Mesenchymal stem cell (in vitro differentiated cells and primary cell): ENCODE data around the gene PTPRN2.

Experiments
- DNase-seq: peaks from one replicate; pipeline ENCODE4 v3.0.0-alpha.2; 2013
- H2AFZ ChIP-seq: one replicate; pipeline ENCODE4 v1.6.1; 2013; ENCODE audit warnings: low read depth, mild to moderate bottlenecking, control low read depth, inconsistent platforms, low read length, moderate library complexity
- H2AK5ac ChIP-seq: 2 replicates; pipeline ENCODE4 v1.6.1; 2013; ENCODE audit warnings: low read length, moderate library complexity, mild to moderate bottlenecking, inconsistent platforms; ENCODE audit not compliant: severe bottlenecking
- H2BK120ac ChIP-seq: one replicate; pipeline ENCODE4 v1.6.1; 2013; ENCODE audit warnings: low read depth, mild to moderate bottlenecking, inconsistent platforms, low read length, moderate library complexity
- H2BK12ac ChIP-seq, 2 experiments: one replicate each; pipeline ENCODE4 v1.6.1; 2013; ENCODE audit warnings: inconsistent platforms in 2 of 2, low read length in 2 of 2, mild to moderate bottlenecking in 2 of 2, moderate library complexity in 2 of 2, control low read depth in 1 of 2
- H2BK15ac ChIP-seq: one replicate; pipeline ENCODE4 v1.6.1; 2013; ENCODE audit warnings: mild to moderate bottlenecking, low read depth, inconsistent platforms; ENCODE audit not compliant: poor library complexity, severe bottlenecking
- H2BK5ac ChIP-seq: 2 replicates; pipeline ENCODE4 v1.6.1; 2013; ENCODE audit warnings: low read depth, mild to moderate bottlenecking, low read length, control low read depth, inconsistent platforms; ENCODE audit not compliant: poor library complexity, severe bottlenecking
- H3K14ac ChIP-seq, 2 experiments: one replicate each; pipeline ENCODE4 v1.6.1; 2013; ENCODE audit warnings: inconsistent platforms in 2 of 2, low read length in 2 of 2, control low read depth in 1 of 2, mild to moderate bottlenecking in 1 of 2, moderate library complexity in 1 of 2
- H3K18ac ChIP-seq, 2 experiments: one replicate each; pipeline ENCODE4 v1.6.1; 2013; ENCODE audit warnings: inconsistent platforms in 2 of 2, low read length in 2 of 2, control low read depth in 1 of 2, low read depth in 1 of 2, mild to moderate bottlenecking in 1 of 2
- H3K23ac ChIP-seq, 2 experiments: one replicate each; pipeline ENCODE4 v1.6.1; 2013; ENCODE audit warnings: inconsistent platforms in 2 of 2, low read length in 2 of 2, mild to moderate bottlenecking in 2 of 2, moderate library complexity in 2 of 2, control low read depth in 1 of 2
- H3K27ac ChIP-seq: 2 replicates; pipeline ENCODE4 v1.5.1; 2013; ENCODE audit warnings: mild to moderate bottlenecking, moderate library complexity, low read length, control low read depth, inconsistent platforms; ENCODE audit not compliant: poor library complexity, severe bottlenecking
- H3K27me3 ChIP-seq, 2 experiments: 2 replicates each; pipeline versions ENCODE4 v1.6.1 to v1.7.0; 2013; ENCODE audit warnings: low read length in 2 of 2, mild to moderate bottlenecking in 2 of 2, moderate library complexity in 2 of 2, control low read depth in 1 of 2, inconsistent platforms in 1 of 2; ENCODE audit not compliant: control insufficient read depth in 1 of 2, insufficient read depth in 1 of 2
- H3K36me3 ChIP-seq, 2 experiments: 2 replicates each; pipeline versions ENCODE4 v1.6.1 to v1.7.0; 2013; ENCODE audit warnings: low read length in 2 of 2, control low read depth in 1 of 2, inconsistent platforms in 1 of 2, low read depth in 1 of 2, mild to moderate bottlenecking in 1 of 2; ENCODE audit not compliant: insufficient read depth in 2 of 2, control insufficient read depth in 1 of 2
- H3K4ac ChIP-seq, 2 experiments: one replicate each; pipeline ENCODE4 v1.6.1; 2013; ENCODE audit warnings: inconsistent platforms in 2 of 2, low read length in 2 of 2, mild to moderate bottlenecking in 2 of 2, moderate library complexity in 2 of 2, control low read depth in 1 of 2, low read depth in 1 of 2
- H3K4me1 ChIP-seq: 2 replicates; pipeline ENCODE4 v1.6.1; 2013; ENCODE audit warnings: low read depth, low read length, control low read depth; ENCODE audit not compliant: control insufficient read depth, insufficient read depth
- H3K4me2 ChIP-seq: 2 replicates; pipeline ENCODE4 v1.6.1; 2013; ENCODE audit warnings: low read length, mild to moderate bottlenecking, inconsistent platforms; ENCODE audit not compliant: poor library complexity, severe bottlenecking
- H3K4me3 ChIP-seq, 2 experiments: 2 replicates each; pipeline versions ENCODE4 v1.5.1 to v1.7.0; 2013; ENCODE audit warnings: low read length in 2 of 2, mild to moderate bottlenecking in 2 of 2, control low read depth in 1 of 2, low read depth in 1 of 2; ENCODE audit not compliant: insufficient read depth in 1 of 2
- H3K79me1 ChIP-seq: replicated peaks from 2 replicates; pipeline ENCODE4 v1.6.1; 2013; ENCODE audit warnings: mild to moderate bottlenecking, control low read depth, low read length, inconsistent platforms; ENCODE audit not compliant: poor library complexity, severe bottlenecking
- H3K9ac ChIP-seq: 2 replicates; pipeline ENCODE4 v1.7.0; 2013; ENCODE audit warnings: mild to moderate bottlenecking, low read length, moderate library complexity
- H3K9me3 ChIP-seq: 2 replicates; pipeline ENCODE4 v1.7.0; 2013; ENCODE audit warnings: mild to moderate bottlenecking, low read length; ENCODE audit not compliant: control insufficient read depth
- H4K8ac ChIP-seq: one replicate; pipeline ENCODE4 v1.6.1; 2013; ENCODE audit warnings: inconsistent platforms, mild to moderate bottlenecking, low read length, moderate library complexity
- H4K91ac ChIP-seq: one replicate; pipeline ENCODE4 v1.6.1; 2013; ENCODE audit warnings: mild to moderate bottlenecking, low read length, inconsistent platforms
- WGBS: methylation state at CpG from one replicate; pipeline ENCODE4 v1.1.7; 2013; ENCODE audit warnings: mixed read lengths; 5-methylcytosine and 5-hydroxymethylcytosine counted together

PTPRN2 gene

GRCh38 chr7:158139499-158139898 is 448.1 kb downstream of the PTPRN2 start:
- H2BK15ac ChIP-seq, result no peak overlapping the region
- H3K79me1 ChIP-seq, result no peaks in the 10 kb centered on the region
- no peak overlapping the region for H3K4ac ChIP-seq
- no peak overlapping the region for H3K23ac ChIP-seq
- H3K4me2 ChIP-seq, result no peak overlapping the region
- H4K8ac ChIP-seq, result no peak overlapping the region
- H2BK12ac ChIP-seq, result no peak overlapping the region
- no peaks in the 10 kb centered on the region for H3K4me1 ChIP-seq
- H2BK120ac ChIP-seq, result no peak overlapping the region
- H3K14ac ChIP-seq, result no peak overlapping the region
- no peaks in the 10 kb centered on the region for H3K27me3 ChIP-seq
- no peak overlapping the region for H2AK5ac ChIP-seq
- no peak overlapping the region for H2BK5ac ChIP-seq
- no peak overlapping the region for H3K18ac ChIP-seq
- H3K9ac ChIP-seq, result no peak overlapping the region
- H3K27ac ChIP-seq, result no peak overlapping the region
- peaks cover 7% of the 10 kb centered on the region for H3K9me3 ChIP-seq
- no peak overlapping the region for H3K4me3 ChIP-seq
- no peak for DNase-seq
- no peak overlapping the region for H2AFZ ChIP-seq
- no peak overlapping the region for H4K91ac ChIP-seq
- no peaks in the 10 kb centered on the region for H3K36me3 ChIP-seq
- 73% methylated on average over 8 of the region's 10 CpGs for WGBS

GRCh38 chr7:158138329-158138597 is 449.4 kb downstream of the PTPRN2 start:
- no peak overlapping the region for H2BK120ac ChIP-seq
- no peak overlapping the region for H3K4me2 ChIP-seq
- no peak overlapping the region for H2BK12ac ChIP-seq
- no peak for DNase-seq
- no peak overlapping the region for H4K8ac ChIP-seq
- peaks cover 6% of the 10 kb centered on the region for H3K9me3 ChIP-seq
- WGBS, result 72% methylated on average over 9 of the region's 9 CpGs
- H3K18ac ChIP-seq, result no peak overlapping the region
- no peaks in the 10 kb centered on the region for H3K27me3 ChIP-seq
- H3K79me1 ChIP-seq, result no peaks in the 10 kb centered on the region
- H3K14ac ChIP-seq, result no peak overlapping the region
- no peaks in the 10 kb centered on the region for H3K4me1 ChIP-seq
- no peak overlapping the region for H4K91ac ChIP-seq
- no peak overlapping the region for H3K4ac ChIP-seq
- H3K36me3 ChIP-seq, result no peaks in the 10 kb centered on the region
- no peak overlapping the region for H3K23ac ChIP-seq
- H3K27ac ChIP-seq, result no peak overlapping the region
- H2BK5ac ChIP-seq, result no peak overlapping the region
- H2AK5ac ChIP-seq, result no peak overlapping the region
- no peak overlapping the region for H3K4me3 ChIP-seq
- H3K9ac ChIP-seq, result no peak overlapping the region
- no peak overlapping the region for H2AFZ ChIP-seq
- H2BK15ac ChIP-seq, result no peak overlapping the region

- Histone ChIP-seq H3K18ac (no peak overlapping the region), H3K14ac (no peak overlapping the region), H3K4ac (no peak overlapping the region), H2BK15ac (no peak overlapping the region), H3K4me3 (no peak overlapping the region), H3K27me3 (no peaks in the 10 kb centered on the region), H3K4me1 (no peaks in the 10 kb centered on the region), H2AFZ (no peak overlapping the region), H4K91ac (no peak overlapping the region), H2AK5ac (no peak overlapping the region), H3K23ac (no peak overlapping the region), H3K36me3 (no peaks in the 10 kb centered on the region), H4K8ac (no peak overlapping the region), H3K4me2 (no peak overlapping the region), H2BK120ac (no peak overlapping the region), H2BK12ac (no peak overlapping the region), H3K9me3 (peaks cover 6% of the 10 kb centered on the region), H3K27ac (no peak overlapping the region), H3K79me1 (no peaks in the 10 kb centered on the region), H2BK5ac (no peak overlapping the region), H3K9ac (no peak overlapping the region)
- WGBS, result 76% methylated on average over 17 of the region's 18 CpGs
- no peak for DNase-seq
These were observed 449.9 kb downstream of the PTPRN2 start for GRCh38 chr7:158137516-158138328.

GRCh38 chr7:158135931-158136330 is 451.7 kb downstream of the PTPRN2 start:
- no peaks in the 10 kb centered on the region for H3K79me1 ChIP-seq
- no peak overlapping the region for H2AK5ac ChIP-seq
- H3K36me3 ChIP-seq, result no peaks in the 10 kb centered on the region
- no peak overlapping the region for H3K9ac ChIP-seq
- H2BK5ac ChIP-seq, result no peak overlapping the region
- H3K4me1 ChIP-seq, result no peaks in the 10 kb centered on the region
- no peak overlapping the region for H3K14ac ChIP-seq
- no peak overlapping the region for H4K8ac ChIP-seq
- peaks cover 9% of the 10 kb centered on the region for H3K9me3 ChIP-seq
- H3K23ac ChIP-seq, result no peak overlapping the region
- no peak overlapping the region for H3K4ac ChIP-seq
- no peak overlapping the region for H3K18ac ChIP-seq
- no peak overlapping the region for H3K4me2 ChIP-seq
- no peak overlapping the region for H2BK120ac ChIP-seq
- no peak for DNase-seq
- no peak overlapping the region for H2AFZ ChIP-seq
- no peak overlapping the region for H2BK12ac ChIP-seq
- no peak overlapping the region for H4K91ac ChIP-seq
- 66% methylated on average over 9 of the region's 16 CpGs for WGBS
- no peak overlapping the region for H3K27ac ChIP-seq
- H3K27me3 ChIP-seq, result no peaks in the 10 kb centered on the region
- no peak overlapping the region for H3K4me3 ChIP-seq
- no peak overlapping the region for H2BK15ac ChIP-seq
